Hepatocyte (in vitro differentiated cells): Measurements from ENCODE around the gene PHF21B.

Source experiments
- CTCF ChIP-seq: fragments of 200-600 bp; sonication (generic); IDR thresholded peaks from 2 replicates; pipeline ENCODE4 v1.5.1; 2016; ENCODE audit warnings: antibody characterized with exemption, mild to moderate bottlenecking; ENCODE audit not compliant: poor library complexity
- EZH2 ChIP-seq: fragments of 200-600 bp; sonication (generic); IDR thresholded peaks from 2 replicates; pipeline ENCODE4 v1.6.1; 2016; ENCODE audit warnings: antibody characterized with exemption, mild to moderate bottlenecking, borderline replicate concordance
- EZH2phosphoT487 ChIP-seq: fragments of 200-600 bp; sonication (generic); IDR thresholded peaks from one replicate; pipeline ENCODE4 v1.6.1; 2018; ENCODE audit warnings: antibody characterized with exemption, mild to moderate bottlenecking, low read depth, moderate library complexity; ENCODE audit not compliant: unreplicated experiment, severe bottlenecking

GRCh38 chr22:45010532-45010900 lies 711 bp upstream of the PHF21B start:
- no peak for TF ChIP-seq EZH2
- TF ChIP-seq CTCF: no peak
- TF ChIP-seq EZH2phosphoT487: no peak
